ENCODE data around the gene PPM1H. TPM values are rescaled to one million over a fixed set of nuclear protein-coding genes. Genes with fewer than 3 reads are reported as not detected.

Gene PPM1H
- total RNA-seq, 2 donors from 2014 or later: 27.0 to 46.9 TPM

GRCh38 chr12:62725781-62726180 lies 209.2 kb downstream of the PPM1H start:
- no peak for DNase-seq (ENCODE audit: low spot score)

GRCh38 chr12:62724947-62725451 lies 210.0 kb downstream of the PPM1H start:
- DNase-seq (ENCODE audit: low spot score): peak; percentile 73
- H3K27ac ChIP-seq: no peak overlapping the region
- intact Hi-C loops (cut with DNase I): no loop called here

More at GRCh38 chr12:62725781-62726180, 209.2 kb downstream of the PPM1H start:
- Histone ChIP-seq H3K9me3 (no peaks in the 10 kb centered on the region), H3K27me3 (replicated peaks; ENCODE audit: insufficient read depth) (no peaks in the 10 kb centered on the region), H3K4me1 (replicated peaks) (no peaks in the 10 kb centered on the region), H3K27ac (no peak overlapping the region), H3K36me3 (no peaks in the 10 kb centered on the region), H3K4me3 (no peak overlapping the region)
- 84% methylated on average over 1 of the region's 1 CpG for WGBS
- intact Hi-C loops (cut with DNase I): no loop called here
- TF ChIP-seq POLR2AphosphoS5 (IDR thresholded peaks at IDR 0.05) (no peak), POLR2A (IDR thresholded peaks at IDR 0.05) (no peak), CTCF (IDR thresholded peaks at IDR 0.05) (no peak)

GRCh38 chr12:62724285-62724684 lies 210.7 kb downstream of the PPM1H start:
- DNase-seq (ENCODE audit: low spot score): no peak
- no peaks in the 10 kb centered on the region for H3K9me3 ChIP-seq
- no peaks in the 10 kb centered on the region for H3K4me1 ChIP-seq (replicated peaks)
- no peak overlapping the region for H3K4me3 ChIP-seq
- intact Hi-C loops (cut with DNase I): no loop called here
- no peaks in the 10 kb centered on the region for H3K27me3 ChIP-seq (replicated peaks; ENCODE audit: insufficient read depth)
- no peak for TF ChIP-seq POLR2A (IDR thresholded peaks at IDR 0.05)
- H3K36me3 ChIP-seq: no peaks in the 10 kb centered on the region
- no peak overlapping the region for H3K27ac ChIP-seq
- WGBS: 86% methylated on average over 3 of the region's 3 CpGs

More at GRCh38 chr12:62724947-62725451, 210.0 kb downstream of the PPM1H start:
- Histone ChIP-seq H3K27me3 (replicated peaks; ENCODE audit: insufficient read depth) (no peaks in the 10 kb centered on the region), H3K4me1 (replicated peaks) (no peaks in the 10 kb centered on the region), H3K36me3 (no peaks in the 10 kb centered on the region), H3K4me3 (no peak overlapping the region), H3K9me3 (no peaks in the 10 kb centered on the region)
- TF ChIP-seq POLR2A (IDR thresholded peaks at IDR 0.05): no peak
- TF ChIP-seq CTCF (IDR thresholded peaks at IDR 0.05): no peak
- peak; percentile 87 for TF ChIP-seq POLR2AphosphoS5 (IDR thresholded peaks at IDR 0.05)
- 30% methylated on average over 4 of the region's 4 CpGs for WGBS

GRCh38 chr12:62722971-62723680 lies 211.8 kb downstream of the PPM1H start:
- H3K36me3 ChIP-seq: no peaks in the 10 kb centered on the region
- no peak overlapping the region for H3K27ac ChIP-seq
- 93% methylated on average over 3 of the region's 3 CpGs for WGBS
- intact Hi-C loops (cut with DNase I): no loop called here
- no peak overlapping the region for H3K4me3 ChIP-seq
- no peaks in the 10 kb centered on the region for H3K27me3 ChIP-seq (replicated peaks; ENCODE audit: insufficient read depth)
- DNase-seq (ENCODE audit: low spot score): no peak
- TF ChIP-seq CTCF (IDR thresholded peaks at IDR 0.05) (no peak), POLR2AphosphoS5 (IDR thresholded peaks at IDR 0.05) (no peak), POLR2A (IDR thresholded peaks at IDR 0.05) (no peak)
- no peaks in the 10 kb centered on the region for H3K9me3 ChIP-seq
- H3K4me1 ChIP-seq (replicated peaks): no peaks in the 10 kb centered on the region

- TF ChIP-seq CTCF (IDR thresholded peaks at IDR 0.05) (no peak), POLR2AphosphoS5 (IDR thresholded peaks at IDR 0.05) (no peak), POLR2A (IDR thresholded peaks at IDR 0.05) (no peak)
- no peak for DNase-seq (ENCODE audit: low spot score)
- Histone ChIP-seq H3K27ac (no peak overlapping the region), H3K27me3 (replicated peaks; ENCODE audit: insufficient read depth) (no peaks in the 10 kb centered on the region), H3K4me3 (no peak overlapping the region), H3K9me3 (no peaks in the 10 kb centered on the region), H3K4me1 (replicated peaks) (no peaks in the 10 kb centered on the region), H3K36me3 (no peaks in the 10 kb centered on the region)
- WGBS: 59% methylated on average over 8 of the region's 8 CpGs
- intact Hi-C loops (cut with DNase I): no loop called here
Measured at GRCh38 chr12:62720661-62721330, 214.2 kb downstream of the PPM1H start.

Data from prostate gland (tissue), 2 donors.